Upper lobe of left lung (tissue), 6 donors: ENCODE data around the gene SLC35D3. TPM values are rescaled to one million over a fixed set of nuclear protein-coding genes. Genes with fewer than 3 reads are reported as not detected.
"Not testable (repeated sequence)": the region's sequence is repeated elsewhere in the genome, so short reads cannot be mapped to it uniquely, and the experiment has no call there.

ENCODE experiments used
- ATAC-seq, 2 donors: fragments of 200-7000 bp; cut with Tn5 transposase; one replicate each; pipeline ENCODE4 v1.9.1; 2022; ENCODE audit warnings: mild to moderate bottlenecking in 2 of 2, moderate library complexity in 2 of 2; ENCODE audit not compliant: low FRiP score in 2 of 2
- DNase-seq, 2 donors: peaks; one replicate each; pipeline ENCODE4 v3.0.0-alpha.2; 2019 to 2020
- H3K27ac ChIP-seq, 4 donors: fragments of 200-600 bp; sonication (generic); one replicate each; pipeline ENCODE4 v1.5.1; 2016 to 2019
- H3K27me3 ChIP-seq, 4 donors: fragments of 200-600 bp; sonication (generic); one replicate each; pipeline ENCODE4 v1.5.1; 2017 to 2019
- H3K36me3 ChIP-seq, 4 donors: fragments of 200-600 bp; sonication (generic); one replicate each; pipeline ENCODE4 v1.5.1; 2016 to 2019
- H3K4me1 ChIP-seq, 4 donors: fragments of 200-600 bp; sonication (generic); one replicate each; pipeline ENCODE4 v1.5.1; 2018 to 2019
- H3K4me3 ChIP-seq, 4 donors: fragments of 200-600 bp; sonication (generic); one replicate each; pipeline ENCODE4 v1.5.1; 2017 to 2019; ENCODE audit warnings: mild to moderate bottlenecking in 2 of 4, moderate library complexity in 1 of 4
- H3K9me3 ChIP-seq, 4 donors: fragments of 200-600 bp; sonication (generic); one replicate each; pipeline ENCODE4 v1.5.1; 2018 to 2019
- EP300 ChIP-seq, 4 donors: sonication (generic); formaldehyde crosslinking; IDR thresholded peaks; one replicate each; pipeline ENCODE4 v1.5.1; 2017; ENCODE audit warnings: antibody characterized with exemption in 4 of 4, control low read depth in 2 of 4
- POLR2A ChIP-seq, 4 donors: fragments of 450-650 bp; IDR thresholded peaks; one replicate each; pipeline ENCODE4 v1.5.1; 2016 to 2017; ENCODE audit warnings: antibody characterized with exemption in 4 of 4, mild to moderate bottlenecking in 2 of 4
- POLR2AphosphoS5 ChIP-seq, 2 donors: sonication (generic); formaldehyde crosslinking; IDR thresholded peaks; one replicate each; pipeline ENCODE4 v1.5.1; 2017; ENCODE audit warnings: antibody characterized with exemption in 2 of 2
- WGBS, 2 donors: methylation state at CpG; one replicate each; pipeline ENCODE4 v1.1.5; 2017 to 2018; 5-methylcytosine and 5-hydroxymethylcytosine counted together
- small RNA-seq, 4 donors: library from RNA; depleted of rRNA; stranded (forward); fragments of <200 nt; gene quantifications; one replicate each; pipeline ENCODE3, GENCODE V24; 2016
- total RNA-seq, 6 donors: library from RNA; depleted of rRNA in 4 of 6; stranded (reverse); fragments of >200 nt in 4 of 6; gene quantifications; one replicate each; pipeline versions ENCODE4 v1.1.0 to v1.2.1, GENCODE V29; 2016 to 2021
- TF ChIP-seq, protein P1 (sequence below), 6 experiments: fragments of 450-650 bp in 4 of 6; fragments of 200-600 bp in 2 of 6; sonication (generic) in 2 of 6; IDR thresholded peaks; one replicate each; pipeline ENCODE4 v1.5.1; 2016 to 2019; ENCODE audit warnings: antibody characterized with exemption in 6 of 6
- donor health status: DM: no; HTN: no; CAD: no; lungs with moderate emphysema.
- donor health status: DM: no; HTN: yes; CAD: no; lungs with severe emphysema.

The SLC35D3 gene
- total RNA-seq, 6 donors from 2014 or later: 0.13 TPM; not detected in 5

DNA sequence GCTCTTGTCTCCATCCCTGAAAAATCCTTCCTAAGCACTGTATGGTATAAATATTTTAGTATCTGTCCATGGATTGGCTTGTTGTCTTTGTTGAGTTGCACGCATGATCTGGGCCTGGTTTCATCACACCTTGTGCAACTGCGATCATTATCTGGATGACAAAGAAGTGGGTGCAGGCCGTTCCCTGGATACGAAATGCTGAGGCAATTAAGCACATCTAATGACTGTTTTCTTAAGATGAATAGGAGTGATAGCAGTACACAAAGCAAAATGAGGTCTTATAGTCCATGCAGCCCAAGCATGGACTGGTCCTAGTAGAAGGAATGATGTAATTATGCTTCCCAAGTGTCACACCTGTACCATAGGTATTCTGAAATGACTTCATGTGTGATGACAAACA lies 47.8 kb downstream of the SLC35D3 start:
- ATAC-seq: no peak
- H3K4me3 ChIP-seq: no peak overlapping the region
- H3K27ac ChIP-seq: no peak overlapping the region

DNA sequence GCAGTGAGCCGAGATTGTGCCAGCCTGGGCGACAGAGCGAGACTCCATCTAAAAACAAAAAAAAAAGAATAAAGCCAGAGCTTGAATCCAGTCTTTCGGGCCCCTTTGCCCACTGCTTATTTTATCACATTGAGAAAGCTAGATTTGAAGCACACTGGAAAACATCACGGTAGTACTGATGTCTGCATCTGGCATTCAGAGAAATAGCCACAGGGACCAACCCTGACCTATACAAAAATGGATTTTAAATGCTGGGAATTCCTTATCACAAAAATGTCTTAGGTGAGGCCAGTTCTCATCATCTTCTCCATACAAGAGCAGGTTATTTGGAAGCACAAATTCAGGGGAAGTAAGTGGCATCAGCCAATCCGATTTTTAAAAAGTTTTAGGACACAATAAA lies 49.5 kb downstream of the SLC35D3 start:
- TF ChIP-seq POLR2AphosphoS5 (IDR thresholded peaks at IDR 0.05) (no peak), POLR2A (IDR thresholded peaks at IDR 0.05) (no peak), EP300 (IDR thresholded peaks at IDR 0.05) (no peak)
- TF ChIP-seq, protein P1, sequence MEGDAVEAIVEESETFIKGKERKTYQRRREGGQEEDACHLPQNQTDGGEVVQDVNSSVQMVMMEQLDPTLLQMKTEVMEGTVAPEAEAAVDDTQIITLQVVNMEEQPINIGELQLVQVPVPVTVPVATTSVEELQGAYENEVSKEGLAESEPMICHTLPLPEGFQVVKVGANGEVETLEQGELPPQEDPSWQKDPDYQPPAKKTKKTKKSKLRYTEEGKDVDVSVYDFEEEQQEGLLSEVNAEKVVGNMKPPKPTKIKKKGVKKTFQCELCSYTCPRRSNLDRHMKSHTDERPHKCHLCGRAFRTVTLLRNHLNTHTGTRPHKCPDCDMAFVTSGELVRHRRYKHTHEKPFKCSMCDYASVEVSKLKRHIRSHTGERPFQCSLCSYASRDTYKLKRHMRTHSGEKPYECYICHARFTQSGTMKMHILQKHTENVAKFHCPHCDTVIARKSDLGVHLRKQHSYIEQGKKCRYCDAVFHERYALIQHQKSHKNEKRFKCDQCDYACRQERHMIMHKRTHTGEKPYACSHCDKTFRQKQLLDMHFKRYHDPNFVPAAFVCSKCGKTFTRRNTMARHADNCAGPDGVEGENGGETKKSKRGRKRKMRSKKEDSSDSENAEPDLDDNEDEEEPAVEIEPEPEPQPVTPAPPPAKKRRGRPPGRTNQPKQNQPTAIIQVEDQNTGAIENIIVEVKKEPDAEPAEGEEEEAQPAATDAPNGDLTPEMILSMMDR (IDR thresholded peaks at IDR 0.05): no peak
- Histone ChIP-seq H3K27me3 (no peaks in the 10 kb centered on the region), H3K4me3 (no peak overlapping the region), H3K4me1 (peaks cover 0 to 6% (median 0%) of the 10 kb centered on the region in 4 donors), H3K27ac (no peak overlapping the region), H3K36me3 (no peaks in the 10 kb centered on the region), H3K9me3 (no peaks in the 10 kb centered on the region)
- 88 to 92% methylated on average over 6 of the region's 6 CpGs for WGBS, 2 donors
- DNase-seq (no peak), ATAC-seq (no peak)

More for the DNA sequence above, 47.8 kb downstream of the SLC35D3 start:
- H3K4me1 ChIP-seq: peaks cover 0 to 6% (median 0%) of the 10 kb centered on the region in 4 donors
- 90 to 95% methylated on average over 4 of the region's 4 CpGs for WGBS, 2 donors
- no peaks in the 10 kb centered on the region for H3K36me3 ChIP-seq
- DNase-seq: no peak
- no peaks in the 10 kb centered on the region for H3K27me3 ChIP-seq
- TF ChIP-seq POLR2A (IDR thresholded peaks at IDR 0.05) (no peak), EP300 (IDR thresholded peaks at IDR 0.05) (no peak), POLR2AphosphoS5 (IDR thresholded peaks at IDR 0.05) (no peak)
- TF ChIP-seq, protein P1 (IDR thresholded peaks at IDR 0.05): no peak
- H3K9me3 ChIP-seq: no peaks in the 10 kb centered on the region

DNA sequence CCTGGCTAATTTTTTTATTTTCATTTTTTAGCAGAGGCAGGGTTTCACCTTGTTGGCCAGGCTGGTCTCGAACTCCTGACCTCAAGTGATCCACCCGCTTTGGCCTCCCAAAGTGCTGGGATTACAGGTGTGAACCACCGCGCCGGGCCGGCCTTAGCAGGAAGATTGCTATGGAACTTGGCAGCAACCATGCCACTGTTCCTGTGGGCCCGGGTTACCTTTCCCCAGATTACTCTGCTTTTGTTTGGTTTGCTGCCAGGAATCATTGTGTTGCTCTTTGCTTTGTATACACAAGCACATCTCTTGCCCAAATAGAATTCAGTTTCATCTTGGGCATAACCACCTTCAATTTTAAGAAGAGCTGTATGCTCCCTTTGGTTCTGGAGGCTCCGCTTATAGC lies 51.7 kb downstream of the SLC35D3 start:
- H3K4me3 ChIP-seq, ATAC-seq: not testable (repeated sequence)
- 71 to 79% methylated on average over 8 of the region's 8 CpGs for WGBS, 2 donors

More for the DNA sequence above, 51.7 kb downstream of the SLC35D3 start:
- H3K36me3 ChIP-seq, H3K27ac ChIP-seq, H3K9me3 ChIP-seq, H3K27me3 ChIP-seq, H3K4me1 ChIP-seq: not testable (repeated sequence)
- DNase-seq: peak in 1 of 2 donors; percentile 51

Small RNA genes within 50 kb of the gene (small RNA-seq; reads per million reads assigned to genes)
- 0 reads per million in 4 donors for gene RF00019
- 0 reads per million in 4 donors for gene RPL35AP3

Other genes with a start within 250 kb of the SLC35D3 start
- 10 to 100 TPM; 26.4 to 45.1 (median 41.8) TPM for gene MAP3K5, start 129.8 kb upstream of the SLC35D3 start, total RNA-seq
- gene PEX7, start 99.7 kb upstream of the SLC35D3 start, total RNA-seq: 10 to 100 TPM in 3 of 6 donors, 1 to 10 TPM in 3; 6.7 to 11.7 (median 9.7) TPM
- gene IL20RA, start 122.7 kb downstream of the SLC35D3 start, total RNA-seq: 10 to 100 TPM in 3 of 6 donors, 1 to 10 TPM in 3; 7.5 to 44.8 (median 9.7) TPM